ENCODE results near the gene ELMO1. TPM values are rescaled to one million over a fixed set of nuclear protein-coding genes. Genes with fewer than 3 reads are reported as not detected.

Gene ELMO1
- total and polyA plus RNA-seq, 2 of the 13 experiments (the other 11 are each of a cell fraction or from before 2014, with no cell fraction given): 0.11 to 0.17 TPM

- TF ChIP-seq ZNF124 (CRISPR knock-in tag; IDR thresholded peaks at IDR 0.05) (peak; percentile 92), TBL1XR1 (IDR thresholded peaks at IDR 0.05; ENCODE audit: borderline replicate concordance, low read length, partially characterized antibody) (no peak), EP300 (IDR thresholded peaks at IDR 0.05; ENCODE audit: low read depth in 2 of 2, low read length in 2 of 2) (no peak), EP300 (CRISPR knock-in tag; IDR thresholded peaks at IDR 0.05; ENCODE audit: borderline replicate concordance) (peak; percentile 45; the same call in 1 of the 2 replicates), KDM3A (CRISPR knock-in tag; IDR thresholded peaks at IDR 0.05; ENCODE audit: low read depth) (peak; percentile 44; the same call in 1 of the 2 replicates), ZBTB4 (CRISPR knock-in tag; IDR thresholded peaks at IDR 0.05; ENCODE audit: borderline replicate concordance) (no peak), KAT2B (IDR thresholded peaks at IDR 0.05; ENCODE audit: borderline replicate concordance, low read depth, low read length) (no peak), ZNF777 (CRISPR knock-in tag; IDR thresholded peaks at IDR 0.05) (no peak), SATB2 (CRISPR knock-in tag; IDR thresholded peaks at IDR 0.05) (peak; percentile 91), ZSCAN20 (CRISPR knock-in tag; IDR thresholded peaks at IDR 0.05; ENCODE audit: borderline replicate concordance) (peak; percentile 76; the same call in 1 of the 2 replicates), STAT6 (CRISPR knock-in tag; IDR thresholded peaks at IDR 0.05; ENCODE audit: borderline replicate concordance) (no peak), ZC3H4 (CRISPR knock-in tag; IDR thresholded peaks at IDR 0.05; ENCODE audit: borderline replicate concordance) (no peak), BCL3 (CRISPR knock-in tag; IDR thresholded peaks at IDR 0.05) (no peak; the same call in 1 of the 2 replicates), SKI (IDR thresholded peaks at IDR 0.05; ENCODE audit: partially characterized antibody) (peak; percentile 19), FOXA3 (CRISPR knock-in tag; IDR thresholded peaks at IDR 0.05) (peak; percentile 66), RXRB (CRISPR knock-in tag; IDR thresholded peaks at IDR 0.05; ENCODE audit: borderline replicate concordance) (peak; percentile 82), MLXIP (CRISPR knock-in tag; IDR thresholded peaks at IDR 0.05; ENCODE audit: borderline replicate concordance) (peak; percentile 81; the same call in 1 of the 2 replicates), ZNF639 (CRISPR knock-in tag; conservative IDR thresholded peaks at IDR 0.05) (peak; percentile 65; the same call in 1 of the 2 replicates)
These were observed 396.0 kb downstream of the ELMO1 start (continued) for GRCh38 chr7:37052705-37053104.

All from HepG2 (cell line).